ENCODE measurements around the gene PNP.

GRCh38 chr14:20476776-20477175 is 7.6 kb downstream of the PNP start:
- TF ChIP-seq CTCF (IDR thresholded peaks at IDR 0.05; ENCODE audit: low read depth, low read length) (no peak), EZH2phosphoT487 (IDR thresholded peaks at IDR 0.05; ENCODE audit: low read depth) (no peak)

Data from OCI-LY3 (cell line).